HUDEP-2 (cell line): ENCODE data around the gene FAM186B.
A peak's percentile ranks its signal among the peaks of the same experiment; 100 is the strongest.

ENCODE experiments used
- DNase-seq, 76 experiments: peaks; one replicate each; lab custom pipeline; 2025; ENCODE audit not compliant: unreplicated experiment in 76 of 76; lab: John Stamatoyannopoulos, UW

The FAM186B gene

DNA sequence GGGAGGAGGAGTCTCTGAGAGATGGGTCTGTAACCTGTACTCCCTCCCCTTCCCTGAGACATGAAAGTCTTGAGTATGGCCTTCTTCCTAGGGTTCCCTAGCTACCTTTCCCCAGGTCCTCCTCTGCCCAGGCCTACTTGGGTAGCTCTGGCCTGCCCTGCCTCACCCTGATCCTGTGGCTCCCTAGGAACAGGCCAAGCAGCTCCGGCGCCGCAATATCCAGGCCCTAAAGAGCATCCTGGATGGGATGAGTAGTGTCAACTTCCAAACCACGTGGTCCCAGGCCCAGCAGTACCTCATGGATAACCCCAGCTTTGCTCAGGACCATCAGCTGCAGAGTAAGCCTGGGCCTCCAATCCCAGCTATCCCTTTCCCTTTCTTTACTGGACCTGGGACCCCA lies 30.2 kb upstream of the FAM186B start:
- no peak for DNase-seq

DNA sequence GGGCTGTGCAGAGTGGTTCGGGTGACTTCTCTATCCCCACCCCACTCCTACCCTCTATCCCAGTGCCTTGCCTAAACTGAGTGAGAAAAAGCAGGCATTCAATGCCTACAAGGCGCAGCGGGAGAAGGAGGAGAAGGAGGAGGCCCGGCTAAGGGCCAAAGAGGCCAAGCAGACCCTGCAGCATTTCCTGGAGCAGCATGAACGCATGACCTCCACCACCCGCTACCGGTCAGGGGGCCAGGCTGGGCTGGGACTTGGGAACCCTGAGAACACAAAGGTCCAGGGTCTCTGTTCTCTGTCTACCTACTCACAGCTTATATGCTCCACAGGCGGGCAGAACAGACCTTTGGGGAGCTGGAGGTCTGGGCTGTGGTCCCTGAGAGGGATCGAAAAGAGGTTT lies 29.6 kb upstream of the FAM186B start:
- no peak for DNase-seq

DNA sequence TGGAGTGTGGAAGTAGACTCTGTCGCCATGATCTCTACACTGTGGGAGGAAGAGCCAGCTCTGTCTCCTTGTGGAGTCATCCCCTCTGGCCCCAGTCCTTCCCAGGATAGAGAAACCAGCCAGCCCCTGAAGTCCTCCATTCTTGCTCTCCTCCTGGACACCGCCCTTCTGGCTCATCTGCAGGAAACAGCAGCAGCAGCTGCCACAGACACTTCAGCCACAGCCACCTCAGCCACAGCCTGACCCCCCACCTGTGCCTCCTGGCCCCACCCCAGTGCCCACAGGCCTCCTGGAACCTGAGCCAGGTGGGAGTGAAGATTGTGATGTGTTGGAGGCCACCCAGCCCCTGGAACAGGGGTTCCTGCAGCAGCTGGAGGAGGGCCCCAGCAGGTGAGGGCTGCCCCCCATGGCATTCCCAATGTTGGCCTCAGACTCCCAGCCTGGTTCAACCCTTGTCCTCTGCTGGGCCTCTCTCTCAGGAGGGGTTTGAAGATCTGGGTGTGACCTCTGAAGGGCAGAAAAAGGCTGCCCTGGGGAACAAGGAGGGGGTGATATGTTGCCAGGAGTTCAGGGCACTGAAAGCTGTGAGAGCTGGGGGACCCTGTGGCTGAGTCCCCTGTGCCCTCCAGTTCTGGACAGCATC lies 28.4 kb upstream of the FAM186B start:
- no peak for DNase-seq

DNA sequence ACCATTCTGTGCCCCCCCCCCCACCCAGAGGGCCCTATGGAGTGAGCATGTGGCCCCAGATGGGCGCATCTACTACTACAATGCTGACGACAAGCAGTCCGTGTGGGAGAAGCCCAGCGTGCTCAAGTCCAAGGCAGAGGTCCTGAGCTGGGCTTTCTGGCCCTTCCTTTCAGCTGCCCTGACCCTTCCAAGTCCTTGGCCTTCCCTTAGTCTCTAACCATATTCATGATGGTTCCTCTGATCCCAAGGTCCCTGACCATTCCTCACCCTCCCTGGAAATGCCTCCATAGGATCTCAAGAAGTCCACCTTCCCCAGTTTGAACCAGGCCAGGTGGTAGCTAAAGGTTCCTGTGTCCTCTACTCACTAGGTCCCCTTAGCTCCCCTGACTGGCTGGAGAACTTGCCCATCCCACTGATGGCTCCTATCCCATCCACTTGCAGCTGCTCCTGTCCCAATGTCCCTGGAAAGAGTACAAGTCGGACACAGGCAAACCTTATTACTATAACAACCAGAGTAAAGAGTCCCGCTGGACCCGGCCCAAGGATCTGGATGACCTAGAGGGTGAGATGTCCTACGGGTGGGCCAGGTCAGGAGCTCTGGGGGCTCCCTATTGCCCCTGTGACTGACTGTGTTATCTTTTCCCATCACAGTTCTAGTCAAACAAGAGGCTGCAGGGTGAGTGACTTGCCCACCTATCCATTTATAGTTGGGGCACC lies 27.7 kb upstream of the FAM186B start:
- DNase-seq, result no peak

DNA sequence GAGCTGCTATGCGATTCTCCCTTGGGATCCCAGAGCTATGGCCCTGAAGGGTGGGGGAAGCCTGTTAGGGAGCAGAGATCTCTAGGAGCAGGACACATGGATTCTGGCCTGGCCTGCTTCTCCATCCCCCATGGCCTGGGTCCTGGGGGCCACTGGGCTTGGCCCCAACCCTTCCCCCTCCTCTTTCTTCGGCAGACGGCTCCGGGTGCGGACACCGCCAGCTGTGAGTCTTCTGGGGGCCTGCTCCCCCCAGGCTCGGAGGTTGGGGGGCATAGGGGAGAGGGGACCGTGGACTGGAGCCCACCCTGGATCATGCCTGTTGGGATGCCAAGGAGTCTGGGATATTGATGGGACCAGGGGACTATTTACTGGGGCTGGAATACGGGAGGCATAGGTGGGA lies 27.0 kb upstream of the FAM186B start:
- DNase-seq, result no peak

DNA sequence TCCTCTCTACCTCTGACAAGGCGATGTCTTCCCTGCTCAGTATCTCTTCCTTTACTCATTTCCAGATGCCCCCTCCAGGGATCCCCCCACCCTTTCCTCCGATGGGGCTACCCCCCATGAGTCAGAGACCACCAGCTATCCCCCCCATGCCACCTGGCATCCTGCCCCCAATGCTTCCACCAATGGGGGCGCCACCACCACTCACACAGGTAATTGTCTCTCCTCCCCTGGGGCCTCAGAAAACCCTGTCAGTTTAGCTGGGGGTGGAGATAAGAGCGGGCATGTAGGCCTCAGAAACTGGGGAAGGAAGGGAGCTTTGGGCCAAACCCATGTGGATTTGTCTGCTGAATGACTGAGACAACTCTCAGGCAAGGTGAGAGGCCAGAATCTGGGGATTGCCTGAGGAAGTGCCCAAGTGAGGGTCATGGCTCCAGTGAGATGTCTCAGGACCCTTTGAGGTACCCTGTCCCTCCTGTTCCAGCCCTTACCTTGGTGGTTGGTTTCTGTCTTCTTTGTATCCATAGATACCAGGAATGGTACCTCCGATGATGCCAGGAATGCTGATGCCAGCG lies 26.0 kb upstream of the FAM186B start:
- DNase-seq, result no peak

DNA sequence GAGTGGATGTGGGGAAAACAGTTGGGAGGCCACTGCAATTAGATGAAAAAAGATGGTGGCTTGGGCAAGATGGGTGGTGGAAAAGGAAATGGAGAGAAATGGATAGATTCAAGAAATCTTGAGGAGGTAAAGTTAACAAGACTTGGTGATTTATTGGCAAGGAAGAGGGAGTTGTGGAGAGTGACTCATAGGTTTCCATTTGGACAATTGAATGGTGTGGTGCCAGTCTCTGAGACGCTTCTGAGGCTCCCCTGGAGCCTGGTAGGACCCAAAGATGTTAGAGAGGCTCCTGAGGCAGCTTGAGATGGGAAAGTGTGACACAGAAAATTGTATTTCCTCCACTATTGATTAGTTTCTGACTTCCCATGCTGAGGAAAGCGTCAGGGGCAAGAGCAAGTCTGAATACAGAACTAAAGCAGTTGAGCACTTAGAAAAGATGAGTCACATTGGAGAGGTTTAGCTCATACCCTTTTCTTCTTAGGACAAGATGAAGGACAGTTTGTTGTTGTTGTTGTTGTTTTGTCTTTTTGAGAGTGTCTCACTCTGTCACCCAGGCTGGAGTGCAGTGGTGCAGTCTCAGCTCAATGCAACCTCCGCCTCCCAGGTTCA lies 22.4 kb upstream of the FAM186B start:
- DNase-seq, result no peak

DNA sequence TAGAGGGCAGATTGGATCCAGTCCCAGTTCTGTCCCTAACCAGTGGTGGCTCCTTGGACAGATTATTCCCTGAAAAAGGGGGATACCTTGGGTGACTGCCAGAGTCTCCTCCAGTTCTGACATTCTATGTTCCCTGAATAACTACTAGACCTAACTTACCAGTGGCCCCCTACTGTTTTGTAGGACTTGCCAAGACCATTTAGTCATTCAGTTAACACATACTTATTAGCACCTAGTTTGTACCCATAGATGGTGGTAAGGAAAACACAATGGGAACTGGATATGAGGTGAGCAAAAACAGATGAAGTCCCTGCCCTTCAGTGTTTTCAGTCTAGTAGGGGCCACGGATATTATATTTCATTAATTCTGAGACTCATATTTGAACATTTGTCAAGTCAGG lies 21.4 kb upstream of the FAM186B start:
- no peak for DNase-seq

DNA sequence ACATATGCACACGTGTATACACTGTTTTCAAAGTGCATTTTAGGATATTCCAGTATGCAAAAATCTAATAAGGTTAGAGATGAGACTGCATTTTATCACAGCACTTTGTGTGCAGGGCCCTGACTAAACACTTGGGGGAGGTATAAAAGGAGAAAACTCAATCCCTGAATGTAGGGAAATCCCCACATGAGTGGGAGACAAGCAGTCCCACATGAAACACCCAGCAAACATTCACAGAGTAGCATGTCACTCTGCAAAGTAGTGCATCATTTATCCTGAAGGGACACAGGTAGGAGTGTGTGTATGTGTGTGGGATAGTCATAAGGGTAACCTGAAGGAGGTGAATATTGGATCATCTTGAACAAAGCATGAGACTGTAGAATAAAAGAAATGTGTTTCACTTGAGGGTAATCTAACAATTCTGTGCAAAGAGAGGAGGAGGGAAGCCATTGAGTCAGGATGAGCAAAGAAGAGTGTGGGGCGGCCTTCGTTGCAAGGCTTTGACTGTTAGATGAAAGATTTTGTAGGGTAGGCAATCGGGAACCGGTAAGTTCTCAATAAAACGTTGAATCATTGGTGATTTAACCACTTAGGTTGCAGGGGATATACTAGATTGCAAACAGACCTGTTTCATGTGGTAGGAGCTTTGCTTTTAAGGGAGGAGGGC lies 20.9 kb upstream of the FAM186B start:
- no peak for DNase-seq

DNA sequence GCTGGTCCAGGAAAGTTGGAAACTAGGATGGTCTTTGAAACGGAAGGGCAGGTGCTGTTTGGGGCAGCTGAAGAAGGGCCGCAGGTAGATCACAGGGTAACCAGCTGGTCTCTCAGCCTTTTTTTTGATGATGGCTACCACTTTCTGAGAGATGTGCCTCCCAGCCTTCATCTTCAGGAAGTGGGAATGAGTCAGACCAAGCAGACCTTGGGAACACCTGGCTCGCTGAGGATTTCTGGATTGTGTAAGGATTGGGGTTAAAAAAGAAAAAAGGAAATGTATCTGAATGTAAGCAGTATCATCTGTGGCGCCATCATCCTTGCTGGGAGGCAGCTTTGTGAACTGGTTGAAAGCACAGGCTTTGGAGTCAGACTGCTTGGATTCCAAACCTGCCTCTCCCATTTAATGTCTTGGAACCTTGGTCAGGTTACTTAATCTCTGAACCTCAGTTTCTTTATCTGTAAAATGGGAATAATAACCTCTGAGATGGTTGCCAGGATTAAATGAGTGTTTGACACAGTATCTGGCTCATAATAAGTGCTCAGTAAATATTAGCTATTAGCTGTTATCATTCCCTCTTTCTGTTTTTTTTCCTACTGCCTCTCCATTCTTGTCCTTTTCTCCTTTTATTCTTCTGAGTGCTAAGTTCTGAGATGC lies 19.6 kb upstream of the FAM186B start:
- DNase-seq, result no peak

DNA sequence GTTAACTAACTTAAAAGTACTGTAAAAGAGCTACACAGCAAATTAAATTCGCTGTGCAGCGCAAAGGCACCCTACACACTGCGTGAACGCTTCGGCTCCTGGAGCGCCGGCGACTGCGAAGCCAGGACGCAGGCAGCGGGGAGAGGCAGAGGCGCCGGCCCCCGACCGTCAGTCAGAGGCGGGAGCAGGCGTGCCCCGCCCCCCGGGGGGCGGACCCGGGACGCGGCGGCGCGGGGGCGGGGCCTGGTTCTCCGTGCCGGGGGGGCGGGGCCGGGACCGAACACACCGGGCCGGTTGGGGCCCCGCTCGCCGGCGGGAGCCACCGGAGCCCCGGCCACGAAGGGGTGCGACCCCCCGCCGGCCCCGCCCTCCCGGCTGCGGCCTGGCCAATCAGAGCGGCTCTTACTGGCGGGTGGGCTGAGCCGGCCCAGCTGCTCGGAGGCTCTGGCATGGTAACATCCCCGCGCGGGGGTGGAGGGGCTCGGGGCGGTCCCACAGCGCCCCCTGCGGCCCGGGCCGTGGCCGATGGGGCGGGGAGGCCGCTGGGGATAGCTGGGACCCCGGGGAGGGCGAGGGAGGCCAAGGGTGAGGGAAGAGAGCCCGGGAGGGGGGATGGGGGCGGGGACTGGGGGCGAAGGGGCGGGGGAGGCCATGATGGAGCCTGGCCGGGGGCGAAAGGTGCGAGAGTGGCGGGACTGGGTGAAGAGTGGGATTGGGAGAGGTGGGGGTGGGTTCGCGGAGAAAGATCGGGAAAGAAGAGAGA lies 17.9 kb upstream of the FAM186B start, which contains the start of gene PRPF40B:
Gene PRPF40B, plus strand, starts transcription at position 420 of the 763 bp plus-strand sequence. Its CDS starts 30 bp downstream, at position 450.
- peak in 73 of 76 experiments; percentile 32 to 90 (median 77) for DNase-seq

DNA sequence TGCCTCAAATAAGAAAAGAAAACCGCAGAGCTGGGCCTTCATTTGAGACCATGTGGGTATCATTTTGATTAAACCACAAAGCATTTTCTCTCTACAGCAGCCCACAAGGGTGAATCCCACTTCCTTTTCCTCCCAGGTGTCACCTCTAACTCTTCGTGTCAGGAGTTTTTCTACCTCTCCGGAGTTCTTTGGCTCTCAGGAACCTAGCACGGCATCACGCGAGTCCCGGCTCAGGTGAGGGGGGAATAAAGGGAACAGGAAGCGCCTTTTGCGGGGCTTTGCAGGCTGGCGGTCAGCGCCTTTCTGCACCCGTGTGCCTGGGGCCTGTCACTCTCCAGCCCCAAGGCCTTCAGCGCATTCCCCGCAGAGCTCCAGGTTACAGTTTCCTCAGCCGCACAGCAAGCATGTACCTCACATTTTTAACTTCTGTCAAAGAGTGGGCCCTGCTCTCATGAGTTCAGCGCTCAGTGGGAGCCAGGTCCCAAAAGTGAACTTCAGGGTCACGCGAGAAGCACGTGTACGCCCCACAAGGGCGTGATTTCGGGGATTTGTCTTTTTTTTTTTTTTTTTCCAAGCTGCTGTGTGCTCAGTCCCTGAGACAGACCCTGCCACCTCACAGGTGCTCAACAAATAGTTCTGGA lies 17.2 kb upstream of the FAM186B start:
- DNase-seq, result peak in 10 of 76 experiments; percentile 25 to 62 (median 38)

DNA sequence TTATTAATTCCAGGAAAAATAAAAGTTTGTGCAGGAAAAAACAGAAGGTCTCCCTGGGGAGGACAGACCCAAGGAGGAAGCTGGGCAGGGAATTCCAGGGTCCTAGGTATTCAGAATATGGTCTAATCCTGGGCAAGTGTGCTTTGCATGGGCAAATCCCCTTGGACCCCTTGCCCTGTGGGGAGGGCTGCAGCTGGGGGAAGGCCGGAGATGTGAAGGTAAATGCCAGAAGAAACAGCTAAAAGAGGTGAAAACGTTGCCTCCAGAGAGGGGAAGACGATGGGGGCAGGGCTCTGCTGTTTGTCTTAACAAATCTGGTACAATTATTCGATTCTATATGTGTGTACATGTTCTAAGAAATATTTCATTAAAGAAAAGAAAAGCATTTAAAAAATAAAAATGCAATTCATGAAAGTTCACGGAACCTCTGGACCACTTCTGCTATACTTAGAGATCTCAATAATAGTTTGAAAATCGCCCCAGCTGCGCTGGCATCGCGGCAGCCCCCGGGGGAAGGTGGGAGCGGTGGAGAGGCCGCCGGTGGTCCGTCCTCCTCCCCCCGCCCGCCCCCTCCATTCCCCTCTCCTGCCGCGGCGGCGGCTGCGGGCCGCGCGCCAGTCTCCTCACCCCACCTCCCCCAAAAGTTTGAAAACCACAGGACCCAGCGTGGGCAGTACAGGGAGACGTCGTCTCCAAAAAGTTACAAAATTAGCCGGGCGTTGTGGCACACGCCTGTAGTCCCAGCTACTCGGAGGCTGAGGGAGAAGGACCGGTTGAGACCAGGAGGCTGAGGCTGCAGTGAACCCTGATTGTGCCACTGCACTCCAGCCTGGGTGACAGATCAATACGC lies 16.4 kb upstream of the FAM186B start:
- DNase-seq, result peak in 2 of 76 experiments; percentile 13 to 25

DNA sequence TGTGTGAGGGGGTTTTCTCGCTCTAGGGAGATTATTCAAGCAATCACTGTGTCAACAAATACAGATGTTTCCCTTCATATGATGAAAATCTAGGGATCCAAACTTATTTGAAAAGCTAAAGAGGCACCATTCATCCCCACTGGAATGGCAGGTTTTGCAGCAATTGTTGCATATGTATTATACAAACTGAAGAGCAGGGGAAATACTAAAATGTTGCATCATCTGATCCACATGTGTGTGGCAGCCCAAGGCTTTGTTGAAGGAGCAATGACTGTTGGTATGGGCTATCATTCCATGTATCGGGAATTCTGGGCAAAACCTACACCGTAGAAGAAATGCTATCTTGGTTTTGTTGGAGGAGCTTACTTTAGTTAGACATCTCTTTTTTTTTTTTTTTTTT lies 13.8 kb upstream of the FAM186B start:
- DNase-seq, result no peak

DNA sequence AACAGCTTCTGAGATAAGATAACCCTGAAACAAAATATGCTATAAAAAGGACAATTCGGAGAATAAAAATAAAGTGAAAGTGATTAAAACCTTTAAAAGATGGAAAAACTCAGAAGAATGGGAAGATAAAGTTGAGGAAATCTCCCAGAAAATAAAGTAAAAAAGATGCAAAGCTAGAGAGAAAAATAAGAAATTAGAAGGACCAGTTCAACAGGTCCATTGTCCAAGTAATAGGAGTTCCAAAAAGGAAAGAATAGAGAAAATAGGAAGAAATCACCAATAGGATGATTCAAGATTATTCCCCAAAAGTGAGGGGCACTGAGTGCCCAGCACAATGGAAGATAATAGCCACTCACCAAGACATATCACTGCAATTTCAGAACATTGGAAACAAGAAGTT lies 13.1 kb upstream of the FAM186B start:
- no peak for DNase-seq

DNA sequence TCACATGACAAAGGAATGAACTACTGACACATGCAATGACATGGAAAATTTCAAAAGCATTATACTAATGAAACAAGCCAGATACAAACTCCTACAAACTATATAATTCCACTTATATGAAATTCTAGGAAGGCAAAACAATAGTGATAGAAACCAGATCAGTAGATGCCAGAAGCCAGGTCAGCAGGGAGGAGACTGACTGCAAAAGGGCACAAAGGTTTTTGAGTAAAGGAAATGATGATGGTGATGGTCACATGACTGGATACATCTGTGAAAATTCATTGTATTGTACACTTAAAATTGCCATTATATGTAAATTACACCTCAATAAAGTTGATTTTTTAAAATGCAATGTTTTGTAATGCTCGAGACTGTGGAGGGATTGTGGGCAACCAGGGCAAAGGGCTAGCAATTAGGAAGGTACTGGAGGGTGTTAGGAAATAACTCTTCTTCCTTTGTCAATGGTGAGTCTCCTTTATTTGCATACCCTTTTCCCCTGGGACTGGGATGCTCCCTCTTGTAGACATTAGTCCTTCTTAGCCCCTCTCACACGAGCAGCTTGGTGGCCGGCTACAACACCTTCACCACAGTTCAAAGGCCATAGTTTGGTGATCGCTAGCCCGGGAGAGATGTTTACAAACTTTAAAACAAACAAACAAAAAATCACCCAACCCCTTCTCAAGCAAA lies 11.2 kb upstream of the FAM186B start:
- DNase-seq, result no peak

DNA sequence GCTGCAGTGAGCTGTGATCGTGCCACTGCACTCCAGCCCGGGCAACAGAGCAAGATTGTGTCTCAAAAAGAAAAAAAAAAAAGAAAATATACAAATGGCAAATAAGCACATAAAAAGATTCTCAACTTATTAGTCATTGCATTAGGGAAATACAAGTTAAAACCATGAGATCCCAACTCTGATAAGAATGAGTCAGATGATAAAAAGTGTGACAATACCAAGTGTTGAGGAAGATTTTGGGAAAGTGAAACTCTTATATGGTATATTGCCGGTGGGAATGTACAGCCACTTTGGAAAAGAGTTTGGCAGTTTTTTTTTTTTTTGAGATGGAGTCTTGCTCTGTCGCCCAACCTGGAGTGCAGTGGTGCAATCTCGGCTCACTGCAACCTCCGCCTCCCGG lies 10.3 kb upstream of the FAM186B start:
- no peak for DNase-seq

DNA sequence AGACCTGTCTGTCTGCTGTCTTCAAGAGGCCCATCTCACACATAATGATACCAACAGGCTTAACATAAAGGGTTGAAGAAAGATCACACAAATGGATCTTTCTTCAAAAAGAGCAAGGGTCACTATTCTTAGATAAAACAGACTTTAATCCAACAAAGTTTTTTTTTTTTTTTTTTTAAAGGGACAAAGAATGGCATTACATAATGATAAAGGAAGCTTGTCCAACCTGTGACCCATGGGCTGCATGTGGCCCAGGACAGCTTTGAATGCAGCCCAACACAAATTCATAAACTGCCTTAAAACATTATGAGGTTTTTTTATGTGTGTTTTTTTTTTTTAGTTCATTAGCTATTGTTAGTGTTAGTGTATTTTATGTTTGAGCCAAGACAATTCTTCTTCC lies 6.8 kb upstream of the FAM186B start:
- no peak for DNase-seq
